H1 (cell line): ENCODE data around the gene LNX2. TPM values are rescaled to one million over a fixed set of nuclear protein-coding genes. Genes with fewer than 3 reads are reported as not detected.

Source experiments
- CTCF ChIA-PET: fragments of 300-600 bp; sonication (Branson Sonifier 250); formaldehyde crosslinking; loops from one replicate; lab custom pipeline; 2021; ENCODE audit not compliant: partially characterized antibody; lab: Charles Lee
- POLR2A ChIA-PET: fragments of 300-600 bp; sonication (Branson Sonifier 250); formaldehyde crosslinking; loops from one replicate; lab custom pipeline; 2021; ENCODE audit warnings: inconsistent platforms; ENCODE audit not compliant: partially characterized antibody; lab: Charles Lee
- DNase-seq, 2 experiments: peaks; one replicate each; pipeline versions ENCODE4 v3.0.0 to v3.0.0-alpha.2; 2010 to 2022; ENCODE audit warnings: low spot score in 2 of 2, low read depth in 1 of 2, mixed read lengths in 1 of 2
- FAIRE-seq: peaks from 2 replicates; lab custom pipeline; 2011; peaks lifted over from hg19 to GRCh38; lab: Jason Lieb, UNC
- H2AFZ ChIP-seq: 2 replicates; pipeline ENCODE4 v1.8.1; 2012; ENCODE audit warnings: low read length, inconsistent platforms
- H2AK5ac ChIP-seq: 2 replicates; pipeline ENCODE4 v1.6.1; 2013; ENCODE audit warnings: low read depth, low read length
- H2BK120ac ChIP-seq: replicated peaks from 2 replicates; pipeline ENCODE3; 2013; ENCODE audit warnings: low read depth, low read length, inconsistent platforms
- H2BK12ac ChIP-seq: 2 replicates; pipeline ENCODE4 v1.6.1; 2013; ENCODE audit warnings: low read depth, low read length
- H2BK15ac ChIP-seq: 2 replicates; pipeline ENCODE4 v1.6.1; 2013; ENCODE audit warnings: low read length
- H2BK20ac ChIP-seq: 2 replicates; pipeline ENCODE4 v1.6.1; 2013; ENCODE audit warnings: low read length
- H2BK5ac ChIP-seq: 2 replicates; pipeline ENCODE4 v1.6.1; 2013; ENCODE audit warnings: low read depth, low read length
- H3K14ac ChIP-seq: 2 replicates; pipeline ENCODE4 v1.6.1; 2013; ENCODE audit warnings: inconsistent platforms; ENCODE audit not compliant: insufficient read length
- H3K18ac ChIP-seq: 2 replicates; pipeline ENCODE4 v1.6.1; 2013; ENCODE audit warnings: low read length; ENCODE audit errors: extremely low read depth
- H3K23ac ChIP-seq: 2 replicates; pipeline ENCODE4 v1.6.1; 2013; ENCODE audit warnings: inconsistent platforms; ENCODE audit not compliant: insufficient read length
- H3K23me2 ChIP-seq: 2 replicates; pipeline ENCODE4 v1.6.1; 2013; ENCODE audit warnings: low read depth, low read length
- H3K27ac ChIP-seq: 2 replicates; pipeline ENCODE4 v1.6.1; 2011; ENCODE audit warnings: low read depth, low read length, inconsistent platforms
- H3K27me3 ChIP-seq, 4 experiments: replicated peaks in 1 of 4; 1 replicate in 1 of 4; 2 replicates in 3 of 4; pipeline versions ENCODE4 v1.6.1 to v1.8.1; 2011 to 2013; ENCODE audit warnings: low read length in 3 of 4, mild to moderate bottlenecking in 3 of 4, inconsistent platforms in 2 of 4, mixed read lengths in 2 of 4, moderate library complexity in 1 of 4; ENCODE audit not compliant: control insufficient read depth in 3 of 4, insufficient read depth in 3 of 4; ENCODE audit errors: extremely low read depth in 1 of 4
- H3K36me3 ChIP-seq, 4 experiments: 2 replicates each; pipeline versions ENCODE4 v1.6.1 to v1.8.1; 2011 to 2013; ENCODE audit warnings: mild to moderate bottlenecking in 4 of 4, low read length in 3 of 4, moderate library complexity in 2 of 4, control low read depth in 1 of 4, inconsistent platforms in 1 of 4; ENCODE audit not compliant: insufficient read depth in 4 of 4, control insufficient read depth in 2 of 4
- H3K4ac ChIP-seq: replicated peaks from 2 replicates; pipeline ENCODE3; 2013; ENCODE audit warnings: low read length, low read depth, mixed read lengths, inconsistent platforms; ENCODE audit not compliant: insufficient read length
- H3K4me1 ChIP-seq, 4 experiments: replicated peaks in 1 of 4; 1 replicate in 1 of 4; 2 replicates in 3 of 4; pipeline versions ENCODE4 v1.6.1 to v1.8.1; 2011 to 2013; ENCODE audit warnings: low read length in 3 of 4, inconsistent platforms in 2 of 4, mixed read lengths in 1 of 4; ENCODE audit not compliant: insufficient read depth in 4 of 4, control insufficient read depth in 3 of 4
- H3K4me2 ChIP-seq, 2 experiments: 2 replicates each; pipeline versions ENCODE4 v1.6.1 to v1.8.1; 2011 to 2013; ENCODE audit warnings: low read depth in 2 of 2, low read length in 2 of 2, control low read depth in 1 of 2, inconsistent platforms in 1 of 2, mild to moderate bottlenecking in 1 of 2; ENCODE audit not compliant: insufficient read depth in 1 of 2
- H3K4me3 ChIP-seq, 4 experiments: fragments of 200-600, 300-600 bp in 1 of 4; sonication (generic), shearing (Covaris generic), sonication (Bioruptor Twin) in 1 of 4; 2 replicates each; pipeline versions ENCODE4 v1.5.1 to v1.8.1; 2011 to 2016; ENCODE audit warnings: low read length in 4 of 4, low read depth in 3 of 4, control low read depth in 2 of 4, inconsistent platforms in 2 of 4, mild to moderate bottlenecking in 2 of 4, mixed read lengths in 1 of 4, moderate library complexity in 1 of 4; ENCODE audit not compliant: insufficient read depth in 2 of 4; ENCODE audit errors: extremely low read depth in 1 of 4
- H3K56ac ChIP-seq: replicated peaks from 2 replicates; pipeline ENCODE3; 2013; ENCODE audit warnings: low read depth, mild to moderate bottlenecking, mixed read lengths, low read length, inconsistent platforms; ENCODE audit not compliant: insufficient read length
- H3K79me1 ChIP-seq: 2 replicates; pipeline ENCODE4 v1.6.1; 2013; ENCODE audit warnings: low read depth, low read length, control low read depth
- H3K79me2 ChIP-seq, 2 experiments: 2 replicates each; pipeline versions ENCODE4 v1.6.1 to v1.8.1; 2012 to 2013; ENCODE audit warnings: low read length in 2 of 2, mild to moderate bottlenecking in 2 of 2, inconsistent platforms in 1 of 2; ENCODE audit not compliant: insufficient read depth in 2 of 2, control insufficient read depth in 1 of 2
- H3K9ac ChIP-seq, 4 experiments: replicated peaks in 1 of 4; 1 replicate in 1 of 4; 2 replicates in 3 of 4; pipeline versions ENCODE4 v1.6.1 to v1.8.1; 2011 to 2013; ENCODE audit warnings: low read depth in 3 of 4, low read length in 3 of 4, control low read depth in 2 of 4, mild to moderate bottlenecking in 2 of 4, moderate library complexity in 2 of 4, inconsistent platforms in 1 of 4; ENCODE audit errors: extremely low read depth in 1 of 4
- H3K9me3 ChIP-seq, 2 experiments: 2 replicates each; pipeline versions ENCODE4 v1.6.1 to v1.8.1; 2012 to 2013; ENCODE audit warnings: mild to moderate bottlenecking in 2 of 2, moderate library complexity in 2 of 2, control low read depth in 1 of 2, inconsistent platforms in 1 of 2, low read depth in 1 of 2, low read length in 1 of 2, mixed read lengths in 1 of 2; ENCODE audit not compliant: insufficient read depth in 2 of 2
- H4K20me1 ChIP-seq, 2 experiments: replicated peaks in 1 of 2; 2 replicates each; pipeline versions ENCODE3 to v1.8.1; 2011 to 2013; ENCODE audit warnings: inconsistent platforms in 2 of 2, low read length in 2 of 2, mild to moderate bottlenecking in 1 of 2; ENCODE audit not compliant: insufficient read depth in 2 of 2, control insufficient read depth in 1 of 2
- H4K5ac ChIP-seq: 2 replicates; pipeline ENCODE4 v1.6.1; 2013; ENCODE audit warnings: low read length, low read depth, mixed read lengths, inconsistent platforms; ENCODE audit not compliant: insufficient read length
- H4K8ac ChIP-seq: 2 replicates; pipeline ENCODE4 v1.8.0; 2013; ENCODE audit warnings: mild to moderate bottlenecking, moderate library complexity, low read length, inconsistent platforms; ENCODE audit not compliant: insufficient read depth; ENCODE audit errors: extremely low read depth
- H4K91ac ChIP-seq: replicated peaks from 2 replicates; pipeline ENCODE3; 2013; ENCODE audit warnings: low read length, mixed read lengths, inconsistent platforms; ENCODE audit not compliant: insufficient read length
- ATF3 ChIP-seq: IDR thresholded peaks from 2 replicates; pipeline ENCODE4 v1.6.1; 2011; ENCODE audit warnings: low read depth, mild to moderate bottlenecking, low read length; ENCODE audit not compliant: insufficient read depth
- E2F6 ChIP-seq: IDR thresholded peaks from 2 replicates; pipeline ENCODE4 v1.6.1; 2012; ENCODE audit warnings: inconsistent platforms
- GABPA ChIP-seq: IDR thresholded peaks from 2 replicates; pipeline ENCODE4 v1.6.1; 2011; ENCODE audit warnings: mild to moderate bottlenecking, low read length, moderate library complexity, borderline replicate concordance; ENCODE audit not compliant: insufficient read depth
- HDAC2 ChIP-seq, 2 experiments: fragments of 300-600 bp in 1 of 2; sonication (generic) in 1 of 2; IDR thresholded peaks; 2 replicates each; pipeline ENCODE4 v1.6.1; 2011 to 2012; ENCODE audit warnings: low read depth in 2 of 2, low read length in 2 of 2, mild to moderate bottlenecking in 2 of 2, moderate library complexity in 2 of 2, borderline replicate concordance in 1 of 2, inconsistent platforms in 1 of 2
- PHF8 ChIP-seq: fragments of 200-600 bp; sonication (generic); conservative IDR thresholded peaks from 2 replicates; pipeline ENCODE4 v1.7.1; 2012; ENCODE audit warnings: low read depth, mild to moderate bottlenecking, inconsistent platforms, low read length, moderate library complexity
- POLR2A ChIP-seq, 2 experiments: IDR thresholded peaks; 1 replicate in 1 of 2; 2 replicates in 1 of 2; pipeline ENCODE4 v1.6.1; 2011; ENCODE audit warnings: low read depth in 2 of 2, low read length in 2 of 2, mild to moderate bottlenecking in 2 of 2; ENCODE audit errors: control extremely low read depth in 1 of 2
- POU5F1 ChIP-seq: IDR thresholded peaks from 2 replicates; pipeline ENCODE4 v1.6.1; 2011; ENCODE audit warnings: low read depth, mild to moderate bottlenecking, low read length, moderate library complexity
- USF2 ChIP-seq: IDR thresholded peaks from 2 replicates; pipeline ENCODE4 v1.6.1; 2011; ENCODE audit warnings: low read length, improper control_type of control experiment
- WGBS, 2 experiments: shearing (Covaris generic) in 1 of 2; methylation state at CpG; one replicate each; pipeline versions ENCODE4 v1.1.6 to v1.1.7; 2013 to 2015; ENCODE audit warnings: low lambda C conversion rate in 2 of 2, mixed read lengths in 2 of 2, inconsistent platforms in 1 of 2, low coverage in 1 of 2, missing lambda C conversion rate in 1 of 2; ENCODE audit not compliant: insufficient replicate concordance in 2 of 2, insufficient coverage in 1 of 2, insufficient read length in 1 of 2; ENCODE audit errors: extremely low coverage in 1 of 2, missing lambda C conversion rate in 1 of 2; 5-methylcytosine and 5-hydroxymethylcytosine counted together
- polyA plus RNA-seq, 7 experiments: library from polyadenylated mRNA; depleted of rRNA in 3 of 7; stranded (reverse) in 5 of 7; unstranded in 2 of 7; fragments of >200 nt in 5 of 7; fragments of 200-250 nt in 2 of 7; gene quantifications; 1 replicate in 5 of 7; 2 replicates in 1 of 7; 4 replicates in 1 of 7; pipeline versions ENCODE4 v1.2.1 to v1.2.3, GENCODE V29; 2011 to 2013; ENCODE audit warnings: missing spikeins in 2 of 7, mixed read lengths in 2 of 7
- total RNA-seq: library from RNA; stranded (reverse); fragmentation: NEBNext Ultra II Directional; extraction: Animal tissue kit (Norgen Biotek cat#: 25700); gene quantifications from 2 replicates; pipeline ENCODE4 v1.2.1, GENCODE V29; 2021

LNX2 gene
- total and polyA plus RNA-seq, 2 of the 8 experiments (the other 6 are each of a cell fraction or from before 2014, with no cell fraction given) = 6.4 to 13.9 TPM

GRCh38 chr13:27524981-27525975 is 95.1 kb downstream of the LNX2 start:
- no peak overlapping the region for H4K5ac ChIP-seq
- H3K9ac ChIP-seq = no peak overlapping the region
- H3K9me3 ChIP-seq = no peaks in the 10 kb centered on the region
- H3K36me3 ChIP-seq = no peaks in the 10 kb centered on the region
- no peak overlapping the region for H3K27ac ChIP-seq
- H3K18ac ChIP-seq = no peak overlapping the region
- no peak overlapping the region for H4K91ac ChIP-seq
- H4K20me1 ChIP-seq = no peaks in the 10 kb centered on the region
- H3K27me3 ChIP-seq = no peaks in the 10 kb centered on the region
- H3K14ac ChIP-seq = no peak overlapping the region
- DNase-seq = no peak
- no peak overlapping the region for H2BK15ac ChIP-seq
- no peak overlapping the region for H3K56ac ChIP-seq
- ChIA-PET CTCF (interaction anchor here (0.6 to 2.6 kb wide), 4 partner anchors 163 to 1065 kb away, joined by 3 to 7 read pairs (median 4); no protein-coding TSS in a partner anchor), POLR2A (no interaction called here)
- H3K23me2 ChIP-seq = no peaks in the 10 kb centered on the region
- H3K79me1 ChIP-seq = no peaks in the 10 kb centered on the region
- no peak overlapping the region for H2BK20ac ChIP-seq
- WGBS, 2 experiments = 89% methylated on average over 14 of the region's 14 CpGs; no CpG with 5 or more reads in 1 of the 2 experiments
- no peak for FAIRE-seq
- H3K4me1 ChIP-seq = no peaks in the 10 kb centered on the region
- no peak overlapping the region for H2BK12ac ChIP-seq
- H3K23ac ChIP-seq = no peak overlapping the region
- H2AK5ac ChIP-seq = no peak overlapping the region
- H4K8ac ChIP-seq = no peak overlapping the region
- H2AFZ ChIP-seq = no peak overlapping the region
- no peak overlapping the region for H3K4me2 ChIP-seq
- no peak overlapping the region for H3K4ac ChIP-seq
- no peaks in the 10 kb centered on the region; a peak in 1 of 4 replicates for H3K79me2 ChIP-seq
- H2BK5ac ChIP-seq = no peak overlapping the region
- no peak overlapping the region for H3K4me3 ChIP-seq
- no peak overlapping the region for H2BK120ac ChIP-seq
- TF ChIP-seq USF2 (no peak), GABPA (no peak), E2F6 (no peak), PHF8 (no peak), HDAC2 (IDR thresholded peaks at IDR 0.05; ENCODE audit: borderline replicate concordance in 1 of 2, low read depth in 2 of 2, low read length in 2 of 2) (no peak), POLR2A (IDR thresholded peaks at IDR 0.05; ENCODE audit: control extremely low read depth in 1 of 2, low read depth in 2 of 2, low read length in 2 of 2) (no peak), ATF3 (no peak), POU5F1 (no peak)
